ENCODE results near the gene TMOD2. TPM values are rescaled to one million over a fixed set of nuclear protein-coding genes. Genes with fewer than 3 reads are reported as not detected.
"Not testable (repeated sequence)": the region's sequence is repeated elsewhere in the genome, so short reads cannot be mapped to it uniquely, and the experiment has no call there.

TMOD2 gene
- total RNA-seq, 1 donor: 5.1 TPM

DNA sequence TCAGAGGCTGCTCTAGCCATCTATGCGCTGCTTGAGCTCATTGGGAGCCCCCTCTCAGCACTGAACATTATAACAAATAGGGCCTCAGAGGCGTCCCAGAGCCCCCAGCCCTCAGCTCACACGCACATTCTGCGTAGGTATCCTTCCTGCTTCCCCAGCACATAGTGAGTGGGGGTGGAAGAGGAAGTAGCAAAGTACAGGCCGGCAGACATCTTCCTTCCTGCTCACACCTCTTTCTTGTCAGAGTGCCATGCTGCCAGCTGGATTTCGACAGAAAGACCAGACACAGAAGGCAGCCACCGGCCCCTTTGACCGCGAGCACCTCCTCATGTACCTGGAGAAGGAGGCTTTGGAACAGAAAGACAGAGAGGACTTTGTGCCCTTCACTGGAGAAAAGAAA, 16.6 kb downstream of the TMOD2 start:
- DNase-seq (ENCODE audit: low read depth in 2 of 3, low spot score in 2 of 3): no peak

- no peak for DNase-seq (ENCODE audit: low read depth in 2 of 3, low spot score in 2 of 3)
These were observed 19.5 kb downstream of the TMOD2 start for GRCh38 chr15:51770902-51771301.

- no peak for DNase-seq (ENCODE audit: low read depth in 2 of 3, low spot score in 2 of 3)
These were observed 20.4 kb downstream of the TMOD2 start for GRCh38 chr15:51771773-51772172.

- no peak for DNase-seq (ENCODE audit: low read depth in 2 of 3, low spot score in 2 of 3)
These were observed 23.5 kb downstream of the TMOD2 start for GRCh38 chr15:51774916-51775315.

DNA sequence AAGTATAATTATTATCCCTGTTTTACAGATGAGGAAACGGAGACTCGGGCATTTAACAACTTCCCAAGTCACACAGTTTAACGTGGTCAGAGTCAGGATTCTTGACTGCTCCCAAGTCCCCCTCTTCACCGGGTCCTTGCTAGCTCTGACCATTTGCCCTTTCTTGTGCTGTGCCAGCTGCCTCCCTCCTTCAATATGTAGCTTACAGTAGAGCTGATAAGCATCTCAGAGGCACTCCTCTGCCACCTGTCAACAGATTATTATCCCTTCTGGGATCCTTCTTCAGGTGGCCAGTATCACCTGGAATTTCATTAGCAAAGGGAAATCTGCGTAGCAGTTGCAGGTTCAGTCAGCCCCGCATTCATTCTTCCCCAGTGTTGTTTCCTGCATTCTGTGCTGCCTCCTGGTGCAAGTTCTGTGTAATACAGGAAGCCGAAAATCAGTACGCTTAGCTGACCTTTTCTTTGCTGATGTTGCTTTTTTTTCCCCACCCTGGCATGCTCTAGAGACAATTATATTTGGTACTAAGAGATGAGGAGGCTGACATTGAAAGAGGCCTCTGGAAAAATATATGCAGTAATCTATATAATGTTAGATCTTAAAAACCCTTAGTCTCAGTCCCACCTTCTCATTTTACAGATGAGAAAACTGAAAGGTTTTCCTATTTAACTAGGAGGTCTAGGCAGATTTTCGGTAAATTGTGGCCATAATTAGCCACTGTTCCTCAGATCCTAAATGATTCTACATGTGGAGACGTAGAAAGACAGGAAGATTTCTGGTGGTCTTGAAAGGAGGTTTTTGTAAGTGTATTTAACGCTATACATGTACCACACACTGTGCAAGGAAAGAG, 24.8 kb downstream of the TMOD2 start:
- peak in 2 of 3 donors; percentile 43 to 70 for DNase-seq (ENCODE audit: low read depth in 2 of 3, low spot score in 2 of 3)

- DNase-seq (ENCODE audit: low read depth in 2 of 3, low spot score in 2 of 3): peak; percentile 41 to 89 (median 69)
These were observed 25.7 kb downstream of the TMOD2 start for GRCh38 chr15:51776952-51777569.

DNA sequence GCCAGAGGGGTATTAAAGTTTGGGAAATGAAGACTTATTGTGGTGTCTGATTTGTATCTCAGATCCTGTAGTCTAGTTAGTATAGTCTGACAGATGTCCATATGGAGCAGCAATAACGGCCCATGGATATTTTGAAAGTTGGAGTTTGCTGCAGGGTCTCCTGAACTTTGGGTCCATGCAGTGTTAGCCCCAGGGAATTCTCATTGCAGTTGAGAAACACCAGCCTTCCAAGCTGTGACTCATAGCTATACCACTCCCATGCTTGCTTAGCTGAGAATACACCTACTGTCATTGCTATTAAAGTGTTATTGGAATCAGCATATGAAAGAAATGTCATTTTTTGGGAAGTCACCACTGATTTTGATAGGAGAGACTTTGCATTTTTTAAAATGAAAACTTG, 29.2 kb downstream of the TMOD2 start:
- DNase-seq (ENCODE audit: low read depth in 2 of 3, low spot score in 2 of 3): no peak

DNA sequence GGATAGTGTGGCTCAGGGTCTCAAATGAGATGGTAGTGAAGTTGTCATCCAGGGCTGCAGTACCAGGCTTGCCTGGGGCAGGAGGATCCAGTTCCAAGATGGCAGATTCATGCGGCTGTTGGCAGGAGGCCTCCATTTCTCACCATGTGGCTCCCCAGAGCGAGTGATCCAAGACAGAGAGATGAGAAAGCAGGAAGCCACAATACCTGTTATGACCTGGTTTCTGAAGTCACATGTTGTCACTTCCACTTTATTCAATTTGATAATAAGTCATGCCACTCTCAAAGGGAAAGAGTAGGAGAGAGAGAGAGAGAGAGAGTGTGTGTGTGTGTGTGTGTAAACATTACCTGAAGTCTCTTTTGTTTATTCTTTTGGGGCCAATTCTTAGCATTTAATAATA, 30.1 kb downstream of the TMOD2 start:
- DNase-seq (ENCODE audit: low read depth in 2 of 3, low spot score in 2 of 3): no peak

DNA sequence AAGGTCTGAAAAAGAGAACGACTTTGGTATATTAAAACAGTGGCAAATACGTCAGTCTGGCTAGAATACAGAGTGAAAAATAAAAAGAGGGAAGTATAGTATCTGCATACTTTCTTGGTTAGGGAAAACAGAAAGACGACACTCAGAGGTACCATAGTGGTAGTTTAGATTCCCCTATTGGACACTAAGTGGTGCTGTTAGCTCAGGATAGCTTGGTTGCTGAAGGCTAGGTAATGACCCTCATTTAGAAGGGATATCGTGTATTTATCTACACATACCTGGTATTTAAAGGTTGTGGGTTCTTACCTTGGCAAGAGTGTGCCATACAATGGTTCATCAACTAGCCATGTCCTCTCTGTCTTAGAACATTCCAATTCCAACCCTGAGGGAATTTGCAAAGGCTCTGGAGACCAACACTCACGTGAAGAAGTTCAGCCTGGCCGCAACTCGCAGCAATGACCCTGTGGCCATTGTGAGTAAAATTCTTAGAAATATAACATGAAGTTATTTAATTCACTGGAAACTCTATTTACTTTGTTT, 31.0 kb downstream of the TMOD2 start:
- peak in 1 of 3 donors; percentile 18 for DNase-seq (ENCODE audit: low read depth in 2 of 3, low spot score in 2 of 3)

GRCh38 chr15:51783967-51784366, 32.6 kb downstream of the TMOD2 start:
- no peak for DNase-seq (ENCODE audit: low read depth in 2 of 3, low spot score in 2 of 3)

DNA sequence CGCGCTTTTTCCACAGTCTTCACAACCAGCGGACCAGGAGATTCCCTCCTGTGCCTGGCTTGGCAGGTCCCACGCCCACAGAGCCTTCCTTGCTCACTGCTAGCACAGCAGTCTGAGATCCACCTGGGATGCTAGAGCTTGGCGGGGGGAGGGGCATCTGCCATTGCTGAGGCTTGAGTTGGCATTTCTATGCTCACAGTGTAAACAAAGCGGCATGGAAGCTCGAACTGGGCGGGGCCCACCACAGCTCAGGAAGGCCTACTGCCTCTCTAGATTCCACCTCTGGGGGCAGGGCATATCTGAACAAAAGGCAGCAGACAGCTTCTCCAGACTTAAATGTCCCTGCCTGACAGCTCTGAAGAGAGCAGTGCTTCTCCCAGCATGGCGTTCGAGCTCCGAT, 35.7 kb downstream of the TMOD2 start:
- not testable (repeated sequence) for DNase-seq (ENCODE audit: low read depth in 2 of 3, low spot score in 2 of 3)

DNA sequence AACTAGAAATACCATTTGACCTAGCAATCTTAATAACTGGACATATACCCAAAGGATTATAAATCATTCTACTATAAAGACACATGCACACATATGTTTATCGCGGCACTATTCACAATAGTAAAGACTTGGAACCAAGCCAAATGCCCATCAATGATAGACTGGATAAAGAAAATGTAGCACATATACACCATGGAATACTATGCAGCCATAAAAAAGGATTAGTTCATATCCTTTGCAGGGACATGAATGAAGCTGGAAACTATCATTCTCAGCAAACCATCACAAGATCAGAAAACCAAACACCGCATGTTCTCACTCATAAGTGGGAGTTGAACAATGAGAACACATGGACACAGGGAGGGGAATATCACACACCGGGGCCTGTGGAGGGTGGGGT, 41.1 kb downstream of the TMOD2 start:
- not testable (repeated sequence) for DNase-seq (ENCODE audit: low read depth in 2 of 3, low spot score in 2 of 3)

DNA sequence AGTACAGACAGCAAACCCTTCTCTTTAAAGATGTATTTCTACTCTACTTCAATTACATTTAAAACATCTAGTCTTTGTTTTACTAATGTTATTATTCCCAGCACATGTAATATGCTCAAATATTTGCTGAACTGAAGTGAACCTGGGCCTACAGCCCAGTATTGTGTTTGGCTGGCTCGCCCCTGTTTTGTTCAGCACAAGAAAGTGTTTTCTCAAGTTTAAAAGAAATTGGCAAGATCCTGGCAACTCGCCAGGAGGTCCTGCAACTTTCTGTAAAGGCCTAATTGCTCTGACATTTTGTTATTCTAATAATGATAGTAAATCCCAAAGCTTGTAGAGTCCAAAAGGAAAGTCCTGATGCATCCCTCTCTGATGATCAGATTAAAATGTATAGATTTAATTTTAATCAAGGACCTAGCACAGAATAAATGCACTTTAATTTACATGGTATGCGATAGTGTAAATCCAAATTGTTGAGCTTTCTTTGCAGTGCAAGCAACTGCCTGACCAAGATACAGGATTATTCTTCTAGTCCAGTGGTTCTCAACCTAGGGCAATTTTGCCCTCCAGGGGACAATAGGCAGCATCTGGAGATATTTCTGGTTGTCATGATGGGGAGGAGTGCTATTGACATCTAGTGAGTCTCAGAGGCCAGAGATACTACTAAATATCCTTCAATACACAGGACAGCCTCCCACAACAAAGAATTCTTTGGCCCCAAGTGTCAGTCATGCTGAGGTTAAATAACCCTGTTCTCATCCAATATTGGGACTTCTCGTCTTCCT, 42.3 kb downstream of the TMOD2 start:
- DNase-seq (ENCODE audit: low read depth in 2 of 3, low spot score in 2 of 3): no peak

DNA sequence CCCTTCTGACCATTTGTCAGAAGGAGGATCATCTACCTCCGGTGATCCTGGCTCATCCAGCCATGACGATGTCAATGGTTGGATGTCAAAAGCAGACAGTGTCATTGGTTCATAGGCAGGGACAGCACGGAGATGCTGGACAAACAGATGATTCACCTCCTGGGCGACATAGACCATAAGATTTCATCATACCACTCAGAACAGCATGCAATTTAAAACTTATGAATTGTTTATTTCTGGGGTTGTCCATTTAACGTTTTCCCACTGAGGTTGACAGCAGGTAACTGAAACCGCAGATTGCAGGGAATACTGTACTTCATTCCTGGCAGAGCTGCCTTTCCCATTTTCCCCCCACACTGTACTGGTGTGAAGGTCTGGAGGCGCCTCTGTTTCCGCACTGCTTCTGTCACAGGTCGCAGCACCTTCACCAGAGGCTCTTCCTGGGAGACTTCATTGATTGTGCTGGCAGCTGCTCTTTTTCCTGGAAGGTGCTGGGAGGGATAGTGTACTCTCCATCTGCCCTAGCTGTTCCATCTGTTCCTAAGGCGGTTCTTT, 45.5 kb downstream of the TMOD2 start:
- DNase-seq (ENCODE audit: low read depth in 2 of 3, low spot score in 2 of 3): no peak

DNA sequence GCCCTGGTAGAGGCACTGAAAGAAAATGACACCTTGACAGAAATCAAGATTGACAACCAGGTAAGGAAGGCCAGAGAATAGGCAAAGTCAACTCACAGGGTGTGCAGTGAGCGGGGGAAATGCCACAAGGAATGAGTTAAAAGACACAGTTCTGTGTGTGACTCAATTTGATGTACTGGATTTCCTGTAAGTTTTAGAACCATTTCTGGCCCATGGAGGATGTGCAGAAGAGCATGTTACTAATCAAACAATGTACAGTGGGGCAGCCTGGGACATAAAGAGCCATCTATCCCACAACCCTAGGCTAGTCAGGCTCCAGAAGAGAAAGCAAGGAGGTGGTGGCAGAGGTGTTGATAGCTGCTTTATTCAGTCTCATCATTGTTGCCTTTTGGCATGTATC, 46.9 kb downstream of the TMOD2 start:
- no peak for DNase-seq (ENCODE audit: low read depth in 2 of 3, low spot score in 2 of 3)

GRCh38 chr15:51799282-51800252, 48.2 kb downstream of the TMOD2 start:
- DNase-seq (ENCODE audit: low read depth in 2 of 3, low spot score in 2 of 3): no peak

- no peak for DNase-seq (ENCODE audit: low read depth in 2 of 3, low spot score in 2 of 3)
These were observed 50.0 kb downstream of the TMOD2 start for GRCh38 chr15:51801391-51801835.

GRCh38 chr15:51802593-51802992, 51.2 kb downstream of the TMOD2 start:
- no peak for DNase-seq (ENCODE audit: low read depth in 2 of 3, low spot score in 2 of 3)

- DNase-seq (ENCODE audit: low read depth in 2 of 3, low spot score in 2 of 3): no peak
These were observed 52.6 kb downstream of the TMOD2 start for GRCh38 chr15:51803965-51804364.

DNA sequence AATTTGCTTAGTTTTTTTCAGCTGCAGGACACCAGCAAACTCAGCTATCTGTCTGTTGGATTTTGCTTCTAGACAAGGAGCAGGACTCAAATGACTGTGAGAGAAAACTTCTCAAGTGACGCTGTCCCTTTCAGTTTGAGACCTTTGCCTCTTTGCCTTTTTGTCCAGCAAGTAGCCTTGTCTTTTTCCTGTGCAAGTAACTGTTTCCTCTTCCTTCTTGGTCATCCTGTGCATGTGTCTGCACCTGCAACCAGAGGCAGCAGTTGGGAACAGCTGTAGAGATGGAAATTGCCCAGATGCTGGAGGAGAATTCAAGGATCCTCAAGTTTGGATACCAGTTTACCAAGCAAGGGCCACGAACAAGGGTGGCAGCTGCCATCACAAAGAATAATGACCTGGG, 54.7 kb downstream of the TMOD2 start:
- no peak for DNase-seq (ENCODE audit: low read depth in 2 of 3, low spot score in 2 of 3)
